Measurements from ENCODE around the gene KLRC3. TPM values are rescaled to one million over a fixed set of nuclear protein-coding genes. Genes with fewer than 3 reads are reported as not detected.
"Not testable (repeated sequence)": the region's sequence is repeated elsewhere in the genome, so short reads cannot be mapped to it uniquely, and the experiment has no call there.

The KLRC3 gene
- total RNA-seq, 1 donor from 2014 or later, result not detected

DNA sequence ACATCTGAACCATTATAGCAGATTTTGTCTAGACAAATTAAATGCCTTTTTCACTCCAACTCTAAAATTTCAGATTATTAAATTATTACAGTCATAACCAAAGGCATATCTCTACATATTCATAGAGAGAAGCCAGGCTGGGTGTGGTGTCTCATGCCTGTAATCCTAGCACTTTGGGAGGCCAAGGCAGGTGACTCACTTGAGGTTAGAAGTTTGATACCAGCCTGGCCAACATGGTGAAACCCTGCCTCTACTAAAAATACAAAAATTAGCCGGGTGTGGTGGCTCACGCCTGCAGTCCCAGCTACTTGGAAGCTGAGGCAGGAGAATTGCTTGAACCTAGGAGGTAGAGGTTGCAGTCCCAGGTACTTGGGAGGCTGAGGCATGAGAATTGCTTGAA is 41.7 kb downstream of the KLRC3 start:
- intact Hi-C loops (cut with DNase I); ATAC-seq; DNase-seq (ENCODE audit: low spot score): not testable (repeated sequence)

DNA sequence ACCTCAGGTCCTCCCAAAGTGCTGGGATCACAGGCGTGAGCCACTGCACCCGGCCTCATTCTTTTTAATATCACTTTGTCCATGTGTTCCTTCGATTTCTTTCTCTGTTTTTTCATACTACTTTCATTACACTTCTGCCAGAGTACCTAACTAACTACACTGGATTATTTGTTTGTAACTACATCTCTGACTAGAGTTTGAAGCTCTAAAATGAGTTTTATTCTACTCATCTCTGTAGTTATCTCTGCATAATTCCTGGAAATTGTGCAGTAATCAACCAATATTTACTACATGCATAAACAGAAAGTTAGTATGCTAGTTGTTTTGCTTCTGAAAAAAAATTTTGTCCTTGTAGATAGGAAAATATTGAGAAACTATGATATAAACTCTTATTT is 45.8 kb downstream of the KLRC3 start:
- DNase-seq (ENCODE audit: low spot score) (no peak), ATAC-seq (peak; percentile 52)
- intact Hi-C loops (cut with DNase I), result no loop called here

DNA sequence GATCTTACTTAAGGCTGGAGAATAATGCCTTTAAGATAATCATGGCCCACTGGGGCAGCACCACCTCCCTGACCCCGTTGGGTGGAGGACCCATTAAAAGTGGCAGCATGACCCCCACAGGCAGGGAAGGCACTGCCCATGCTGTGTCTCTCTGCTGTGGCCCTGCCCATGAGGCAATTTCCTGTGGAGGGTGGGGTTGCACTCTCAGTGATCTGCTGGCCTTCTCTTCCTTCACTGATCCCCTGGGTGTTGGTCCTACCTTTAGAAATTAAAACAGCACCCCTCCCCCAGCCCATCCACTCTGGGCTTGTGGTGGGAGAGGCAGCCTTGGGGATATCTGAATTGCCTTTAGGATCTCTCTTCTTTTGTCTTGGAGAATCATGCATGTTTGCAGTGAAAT is 47.8 kb downstream of the KLRC3 start:
- peak; percentile 58 for ATAC-seq
- intact Hi-C loops (cut with DNase I), result no loop called here
- no peak for DNase-seq (ENCODE audit: low spot score)

DNA sequence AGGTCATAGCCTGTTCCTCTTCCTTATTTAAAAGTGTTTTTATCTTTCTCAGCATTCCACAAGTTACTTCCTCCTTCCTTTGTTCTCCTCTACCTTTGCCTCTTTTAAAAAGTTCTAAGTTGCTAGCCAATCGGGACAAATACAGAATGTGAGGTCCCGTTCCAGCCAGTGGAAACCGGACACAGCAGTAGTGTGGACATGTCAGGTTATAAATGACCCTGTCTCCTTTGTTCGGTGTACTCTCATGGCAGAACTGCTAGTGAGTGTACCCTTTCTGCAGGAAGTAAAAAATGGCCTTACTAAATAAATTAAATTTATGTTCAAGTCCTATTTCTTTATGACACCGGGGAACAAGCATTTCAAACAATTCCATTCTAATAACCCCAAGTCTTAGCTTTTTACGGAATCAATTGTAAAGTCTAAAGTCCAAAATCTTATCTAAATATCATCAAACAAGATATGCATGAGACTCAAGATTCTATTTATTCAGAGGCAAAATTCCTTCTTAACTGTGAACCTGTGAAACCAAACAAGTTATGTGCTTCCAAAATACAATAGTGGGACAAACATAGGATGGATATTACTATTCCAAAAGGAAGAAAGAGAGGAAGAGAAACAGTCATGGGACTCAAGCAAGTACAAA is 48.4 kb downstream of the KLRC3 start:
- ATAC-seq; DNase-seq (ENCODE audit: low spot score); intact Hi-C loops (cut with DNase I): not testable (repeated sequence)

DNA sequence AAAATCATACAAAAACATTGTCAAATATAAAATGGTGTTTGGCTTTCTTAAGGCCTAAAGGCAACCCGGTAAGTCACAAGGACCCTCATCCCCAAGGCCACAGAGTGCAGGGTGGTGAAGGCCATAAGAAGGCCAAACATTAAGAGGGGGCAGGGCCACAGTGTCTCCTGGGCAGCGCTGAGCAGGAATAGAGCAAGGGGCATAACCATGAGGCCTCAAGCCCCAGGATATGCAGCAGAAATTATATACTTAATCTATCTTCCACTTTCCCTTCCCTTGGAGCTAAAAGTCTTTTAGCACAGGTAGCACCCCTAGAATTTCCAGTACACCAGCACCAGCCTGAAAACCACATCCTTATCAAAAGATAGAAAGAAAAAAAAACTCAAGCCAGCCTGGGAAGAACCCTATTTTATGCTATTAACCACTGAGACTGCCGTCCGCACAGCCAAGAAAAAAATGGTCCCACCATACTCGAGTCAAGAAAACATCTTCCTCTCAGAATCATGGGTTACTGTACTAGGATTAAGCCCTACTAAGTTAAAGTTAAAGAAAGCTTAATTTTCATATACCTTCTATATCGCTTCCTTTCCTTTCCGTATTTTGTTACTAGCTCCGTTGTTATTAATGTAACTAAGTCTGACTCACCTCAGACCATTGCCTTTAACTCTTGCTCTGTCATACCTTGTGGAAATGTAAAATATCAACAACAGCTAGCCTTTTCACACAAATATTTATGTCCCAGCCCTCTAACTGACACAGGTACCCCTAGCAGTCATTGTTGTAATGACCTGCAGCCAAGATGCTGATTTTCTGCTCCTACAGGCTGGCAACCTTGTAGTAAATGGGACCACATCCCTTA is 50.6 kb downstream of the KLRC3 start:
- ATAC-seq (no peak), DNase-seq (ENCODE audit: low spot score) (no peak)
- intact Hi-C loops (cut with DNase I), result no loop called here

DNA sequence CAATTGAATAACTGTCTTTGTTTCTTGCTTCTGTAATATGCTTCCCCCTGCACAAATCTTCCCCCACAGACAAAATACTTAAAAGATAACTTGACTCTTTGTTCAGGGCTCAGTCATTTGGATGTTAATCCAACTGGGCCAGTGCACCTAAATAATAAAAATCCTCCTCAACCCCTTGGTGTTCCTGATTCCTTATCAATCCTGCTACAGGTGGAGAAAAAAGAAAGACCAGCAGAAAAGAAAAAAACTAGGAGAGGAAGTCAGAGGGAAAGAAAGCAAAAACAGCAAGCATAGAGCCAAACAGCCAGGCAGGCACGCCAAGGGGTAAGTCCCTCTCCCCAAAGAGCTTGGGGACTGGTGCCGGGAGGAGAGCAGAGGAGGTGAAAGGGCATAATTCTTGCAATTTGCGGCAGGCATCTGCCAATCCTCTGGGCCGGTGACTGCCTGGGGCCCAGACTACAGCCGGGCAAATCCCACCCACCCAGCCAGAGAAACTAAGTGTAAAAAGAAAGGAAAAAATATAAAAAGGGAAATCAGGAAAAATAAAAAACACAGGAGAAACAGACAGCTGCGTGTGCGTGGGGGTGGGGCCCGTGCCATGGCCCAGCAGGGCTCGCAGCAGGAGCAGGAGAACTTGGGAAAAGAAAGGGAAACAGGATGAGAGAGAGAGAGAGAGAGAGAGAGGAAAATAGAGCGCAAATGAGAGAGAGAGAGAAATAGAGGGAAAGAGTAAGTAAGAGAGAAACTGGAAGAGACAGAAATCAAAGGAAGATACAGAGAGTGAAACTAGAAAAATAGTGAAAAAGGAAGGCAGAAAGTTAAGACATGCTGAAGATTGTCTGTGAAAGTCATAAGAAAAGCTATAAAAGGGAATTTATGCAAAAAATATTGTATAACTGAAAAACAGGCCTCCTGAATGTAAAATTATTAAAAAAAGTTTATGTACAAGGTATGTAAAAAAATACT is 51.9 kb downstream of the KLRC3 start:
- ATAC-seq (no peak), DNase-seq (ENCODE audit: low spot score) (no peak)
- intact Hi-C loops (cut with DNase I), result no loop called here

DNA sequence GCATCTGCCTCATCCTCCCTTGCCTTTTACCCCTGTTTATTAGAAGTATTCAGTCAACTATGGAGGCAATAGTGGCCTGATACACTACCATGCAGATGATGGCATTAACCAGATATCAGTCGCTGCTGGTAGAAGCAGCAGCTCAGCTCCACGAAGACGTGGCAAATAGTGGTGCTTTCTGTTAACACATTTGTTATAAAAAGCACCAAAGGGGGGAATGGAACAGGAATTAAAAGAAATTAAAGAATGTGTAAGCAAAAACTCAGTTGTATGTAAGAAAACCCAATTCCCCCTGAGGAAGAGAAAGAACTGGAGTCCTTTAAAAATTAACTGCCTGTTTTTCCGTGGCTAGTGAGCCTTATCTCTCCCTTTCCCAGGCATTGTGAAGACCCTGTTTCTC is 52.7 kb downstream of the KLRC3 start:
- DNase-seq (ENCODE audit: low spot score); intact Hi-C loops (cut with DNase I); ATAC-seq: not testable (repeated sequence)

DNA sequence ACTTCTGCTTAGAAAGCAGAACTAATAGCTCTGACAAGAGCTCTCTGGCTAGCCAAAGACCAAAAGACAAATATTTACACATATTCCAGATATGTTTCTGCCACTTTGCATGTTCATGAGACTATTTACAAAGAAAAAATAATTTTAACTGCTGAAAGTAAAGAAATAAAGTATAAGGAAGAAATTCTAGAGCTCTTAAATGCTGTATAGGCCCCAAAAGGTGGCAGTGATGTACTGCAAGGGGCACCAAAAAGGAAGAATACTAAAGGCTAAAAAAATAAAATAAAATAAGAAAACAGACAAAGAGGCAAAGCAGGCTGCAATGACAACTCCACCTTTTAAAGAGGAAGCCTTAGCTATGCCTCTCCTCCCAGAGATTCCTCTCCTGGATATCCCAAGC is 53.5 kb downstream of the KLRC3 start:
- ATAC-seq, result no peak
- intact Hi-C loops (cut with DNase I), result no loop called here
- no peak for DNase-seq (ENCODE audit: low spot score)

DNA sequence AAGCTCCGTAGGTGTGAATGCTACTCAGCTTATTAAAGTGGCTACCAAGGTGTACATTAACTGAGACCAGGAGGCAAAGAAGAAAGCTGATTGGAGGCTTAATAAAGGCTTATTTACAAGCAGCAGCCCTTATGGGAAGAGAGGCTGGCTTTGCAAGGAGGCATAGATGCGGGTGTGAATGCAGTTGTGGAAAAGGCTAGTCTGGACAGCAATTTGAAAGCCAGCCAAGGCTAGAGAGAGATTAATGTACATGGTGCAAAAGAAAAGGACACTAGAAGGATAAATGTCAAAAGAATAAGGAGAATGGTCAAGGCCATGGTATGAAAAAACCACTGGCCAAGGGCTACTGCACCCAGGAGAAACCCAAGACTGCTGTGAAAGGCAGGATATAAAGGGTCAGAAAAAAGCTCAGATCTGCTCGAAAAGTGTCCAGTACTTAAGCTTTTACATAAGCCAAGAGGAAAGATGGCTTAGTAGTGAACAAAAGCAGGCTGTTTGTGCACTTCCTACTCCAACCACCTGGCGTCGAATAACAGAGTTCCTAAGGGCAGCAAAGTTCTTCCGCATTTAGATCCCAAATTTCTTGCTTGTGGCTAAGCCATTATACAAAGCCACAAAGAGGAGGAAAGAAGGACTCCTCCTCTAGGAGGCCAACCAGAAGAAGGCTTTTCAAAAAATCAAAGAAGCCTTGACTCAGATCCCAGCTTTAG is 54.5 kb downstream of the KLRC3 start:
- intact Hi-C loops (cut with DNase I), result no loop called here
- DNase-seq (ENCODE audit: low spot score), result no peak
- ATAC-seq, result no peak

DNA sequence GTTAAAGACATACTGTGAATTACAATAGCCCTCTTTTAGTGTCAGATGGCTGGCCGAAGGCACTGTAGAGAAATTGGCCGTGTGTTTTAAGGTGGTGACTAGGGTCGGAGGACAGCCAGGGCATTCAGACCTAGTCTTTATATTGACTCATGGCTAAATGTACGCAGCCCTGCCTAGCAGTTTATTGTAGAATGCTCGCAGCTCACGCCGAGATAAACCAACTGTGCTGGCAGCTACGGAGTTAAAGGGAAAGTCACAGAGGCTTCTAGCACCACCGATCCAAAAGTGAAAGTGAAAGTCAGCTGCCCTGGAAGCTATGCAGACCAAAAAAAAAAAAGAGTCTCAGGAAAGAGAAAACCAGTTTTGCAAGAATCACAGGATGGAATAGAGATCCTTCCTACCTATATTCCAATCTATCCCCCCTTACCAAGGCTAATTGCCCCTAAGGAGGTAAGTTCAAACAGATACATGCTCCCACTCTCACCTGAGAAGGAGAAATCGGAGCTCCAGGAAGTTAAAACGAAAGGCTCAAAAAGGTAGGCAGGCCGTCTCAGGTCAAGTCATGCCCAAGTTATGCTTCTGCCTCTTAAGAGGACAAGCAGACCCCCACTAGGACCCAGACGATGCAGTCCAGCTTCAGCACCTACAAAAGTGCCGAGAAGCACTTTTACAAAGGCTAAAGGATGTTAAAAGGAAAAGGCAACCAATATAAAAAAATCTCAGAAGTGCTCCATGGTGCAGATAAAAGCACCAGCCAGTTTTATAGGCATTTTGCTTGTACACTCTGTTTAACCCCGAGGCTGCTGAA is 55.4 kb downstream of the KLRC3 start:
- ATAC-seq, result peak; percentile 89
- intact Hi-C loops (cut with DNase I), result no loop called here
- DNase-seq (ENCODE audit: low spot score), result no peak

DNA sequence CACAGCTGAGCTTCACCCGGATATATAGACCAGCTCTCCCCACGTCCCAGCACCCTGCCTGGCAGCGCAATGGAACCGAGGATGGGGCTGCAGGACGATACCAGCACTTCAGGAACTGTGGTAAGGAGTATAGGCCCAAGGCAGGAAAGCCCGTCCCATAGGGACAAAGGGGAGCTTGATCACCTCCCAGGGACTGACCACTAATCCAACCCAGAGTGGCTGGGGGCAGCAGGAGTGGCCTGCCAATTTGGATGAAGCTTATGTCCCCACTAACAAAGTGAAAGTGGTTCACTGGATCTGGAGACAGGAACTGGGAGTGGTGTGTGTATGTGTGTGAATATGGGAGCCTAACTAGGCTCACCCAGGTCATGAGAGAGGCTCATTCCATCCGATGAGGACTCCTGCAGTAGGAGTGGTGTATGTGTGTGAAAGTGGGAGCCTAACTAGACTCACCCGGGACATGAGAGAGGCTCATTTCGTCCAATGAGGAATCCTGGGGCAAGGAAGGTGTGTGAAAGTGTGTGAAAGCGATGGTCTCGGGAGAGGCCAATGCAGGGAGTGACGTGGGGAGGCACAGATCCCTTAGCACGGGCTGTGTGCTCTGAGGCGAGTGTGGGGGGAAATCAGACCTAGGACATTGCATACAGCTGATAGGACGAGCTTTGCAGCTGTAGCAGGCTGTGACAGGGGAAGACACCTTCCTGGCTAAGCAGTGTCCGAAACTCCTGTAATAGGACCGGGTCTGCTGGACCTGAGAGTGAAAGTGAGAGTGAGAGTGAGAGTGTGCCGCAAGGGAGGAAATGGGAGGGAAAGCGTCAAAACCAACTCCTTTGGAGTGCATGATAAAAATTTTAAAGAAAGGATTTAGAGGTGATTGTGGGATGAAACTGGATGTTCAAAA is 56.2 kb downstream of the KLRC3 start:
- ATAC-seq, result peak; percentile 85
- DNase-seq (ENCODE audit: low spot score), result peak; percentile 65
- intact Hi-C loops (cut with DNase I), result no loop called here

DNA sequence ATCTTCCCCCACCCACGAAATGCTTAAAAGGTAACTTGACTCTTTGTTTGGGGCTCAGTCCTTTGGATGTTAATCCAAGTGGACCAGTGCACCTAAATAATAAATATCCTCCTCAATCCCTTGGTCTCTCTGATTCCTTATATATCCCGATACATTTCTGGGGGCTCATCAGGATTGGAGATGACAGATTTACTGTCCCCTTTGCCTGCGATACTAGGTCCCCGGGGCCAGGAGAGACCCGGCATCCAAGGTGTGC is 56.8 kb downstream of the KLRC3 start:
- DNase-seq (ENCODE audit: low spot score), result no peak
- intact Hi-C loops (cut with DNase I), result no loop called here
- ATAC-seq, result no peak

DNA sequence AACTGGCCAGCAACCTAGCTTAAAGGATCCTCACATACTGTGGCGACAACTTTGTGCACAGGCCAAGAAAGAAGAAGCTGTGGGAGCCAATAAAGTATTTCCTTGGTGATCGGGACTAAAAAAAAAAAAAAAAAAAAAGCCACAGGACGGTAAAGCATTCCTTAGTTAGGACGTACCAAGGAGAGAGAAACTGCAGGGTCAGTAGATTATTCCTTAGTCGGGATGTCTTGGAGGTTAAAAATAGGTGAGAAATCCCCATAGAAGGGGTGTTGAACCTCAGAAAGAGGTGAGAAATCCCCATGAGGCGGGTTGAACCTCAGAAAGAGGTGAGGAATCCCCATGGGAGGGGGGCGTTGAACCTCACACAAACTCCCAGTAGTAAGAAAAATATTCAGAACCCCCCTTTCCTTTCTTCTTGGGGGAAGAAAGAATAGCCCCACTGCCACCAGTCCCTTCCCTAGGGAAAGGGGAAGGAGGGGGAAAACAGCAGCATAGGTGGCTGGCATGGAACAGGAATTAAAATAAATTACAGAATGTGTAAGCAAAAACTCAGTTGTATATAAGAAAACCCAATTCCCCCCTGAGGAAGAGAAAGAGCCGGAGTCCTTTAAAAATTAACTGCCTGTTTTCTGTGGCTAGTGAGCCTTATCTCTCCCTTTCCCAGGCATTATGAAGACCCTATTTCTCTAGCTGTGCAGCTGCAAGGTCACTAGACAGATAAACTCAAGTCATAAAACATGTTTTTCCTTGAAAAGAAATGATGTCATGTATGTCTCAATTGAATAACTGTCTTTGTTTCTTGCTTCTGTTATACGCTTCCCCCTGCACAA is 57.4 kb downstream of the KLRC3 start:
- no peak for DNase-seq (ENCODE audit: low spot score)
- intact Hi-C loops (cut with DNase I), result no loop called here
- ATAC-seq, result no peak

DNA sequence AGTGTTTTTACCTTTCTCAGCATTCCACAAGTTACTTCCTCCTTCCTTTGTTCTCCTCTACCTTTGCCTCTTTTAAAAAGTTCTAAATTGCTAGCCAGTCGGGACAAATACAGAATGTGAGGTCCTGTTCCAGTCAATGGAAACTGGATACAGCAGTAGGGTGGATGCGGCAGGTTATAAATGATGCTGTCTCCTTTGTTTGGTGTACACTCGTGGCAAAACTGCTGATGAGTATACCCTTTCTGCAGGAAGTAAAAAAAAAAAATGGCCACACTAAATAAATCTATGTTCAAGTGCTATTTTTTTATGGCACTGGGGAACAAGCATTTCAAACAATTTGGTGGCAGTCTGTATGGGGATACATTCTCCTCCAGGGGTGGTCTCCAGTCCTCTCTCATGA is 58.1 kb downstream of the KLRC3 start:
- no peak for ATAC-seq
- intact Hi-C loops (cut with DNase I), result no loop called here

More for the DNA sequence above, 58.1 kb downstream of the KLRC3 start:
- no peak for DNase-seq (ENCODE audit: low spot score)

All from sciatic nerve (tissue), 2 donors.